Measurements from ENCODE around the gene ROPN1B. TPM values are rescaled to one million over a fixed set of nuclear protein-coding genes. Genes with fewer than 3 reads are reported as not detected.

The ROPN1B gene
- total RNA-seq, 1 donor from 2014 or later = 1.4 TPM

DNA sequence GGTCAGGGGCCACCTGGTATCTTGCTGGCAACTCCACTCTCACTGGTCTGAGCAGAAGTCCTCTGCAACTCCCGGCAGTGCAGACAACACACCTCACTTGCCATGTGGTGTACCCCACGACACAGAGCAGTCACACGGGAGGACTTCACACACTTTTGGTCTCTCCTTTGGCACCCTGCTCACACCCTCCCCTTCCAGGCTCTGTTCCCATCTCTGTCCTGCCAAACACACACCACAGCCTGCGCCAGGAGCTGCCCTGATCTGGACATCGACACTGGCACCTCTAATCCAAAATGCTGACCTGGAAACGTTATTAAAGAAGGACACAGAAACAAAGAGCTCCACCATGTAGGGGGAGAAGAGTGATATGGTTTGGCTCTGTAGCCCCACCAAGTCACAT lies 57.8 kb downstream of the ROPN1B start:
- DNase-seq (ENCODE audit: low spot score) = no peak

DNA sequence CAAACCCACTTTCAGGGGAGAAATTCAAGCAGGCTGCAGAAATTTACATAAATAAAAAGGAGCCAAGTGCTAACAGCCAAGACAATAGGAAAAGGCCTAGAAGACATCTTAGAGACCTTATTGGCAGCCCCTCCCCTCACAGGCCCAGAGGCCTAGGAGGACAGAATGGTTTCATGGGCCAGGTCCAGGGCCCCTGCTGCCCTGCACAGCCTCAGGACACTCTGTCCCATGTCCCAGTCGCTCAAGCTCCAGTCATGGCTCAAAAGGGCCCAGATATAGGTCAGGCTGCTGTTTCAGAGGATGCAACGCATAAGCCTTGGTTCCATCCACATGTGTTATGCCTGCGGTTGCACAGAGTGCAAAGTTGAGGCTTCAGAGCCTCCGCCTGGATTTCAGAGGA lies 59.1 kb downstream of the ROPN1B start:
- no peak for DNase-seq (ENCODE audit: low spot score)

DNA sequence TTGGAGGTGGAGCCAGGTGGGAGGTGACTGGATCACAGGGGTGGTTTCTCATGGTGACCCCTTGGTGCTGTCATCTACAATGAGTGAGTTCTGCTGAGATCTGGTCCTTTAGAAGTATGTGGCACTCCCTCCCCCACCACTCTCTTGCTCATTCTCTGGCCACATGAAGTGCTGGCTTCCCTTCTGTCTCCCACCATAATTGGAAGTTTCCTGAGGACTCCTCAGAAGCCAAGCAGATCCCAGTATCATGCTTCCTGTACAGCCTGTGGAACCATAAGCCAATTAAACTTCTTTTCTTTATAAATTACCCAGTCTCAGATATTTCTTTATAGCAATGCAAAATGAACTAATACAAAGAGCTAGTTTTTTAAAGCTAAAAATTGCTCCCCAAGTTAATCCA lies 60.3 kb downstream of the ROPN1B start:
- DNase-seq (ENCODE audit: low spot score) = no peak

DNA sequence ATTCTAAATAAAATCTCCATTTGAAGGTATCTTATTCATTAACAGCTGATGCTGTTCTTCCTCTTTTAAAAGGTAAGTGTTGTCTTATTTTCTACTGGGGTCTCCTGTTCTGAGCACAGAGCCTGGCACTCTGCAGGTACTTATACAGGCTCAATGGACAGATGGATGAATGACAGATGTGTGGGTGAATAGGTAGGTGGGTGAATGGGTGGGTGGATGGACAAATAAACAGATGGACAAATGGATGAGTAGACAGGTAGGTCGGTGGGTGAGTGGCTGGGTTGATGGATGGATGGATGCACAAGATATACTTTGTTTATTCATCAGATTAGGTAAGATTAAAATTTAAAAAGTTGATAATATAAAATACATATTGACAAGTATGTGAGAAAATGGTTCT lies 61.5 kb downstream of the ROPN1B start:
- DNase-seq (ENCODE audit: low spot score) = no peak

DNA sequence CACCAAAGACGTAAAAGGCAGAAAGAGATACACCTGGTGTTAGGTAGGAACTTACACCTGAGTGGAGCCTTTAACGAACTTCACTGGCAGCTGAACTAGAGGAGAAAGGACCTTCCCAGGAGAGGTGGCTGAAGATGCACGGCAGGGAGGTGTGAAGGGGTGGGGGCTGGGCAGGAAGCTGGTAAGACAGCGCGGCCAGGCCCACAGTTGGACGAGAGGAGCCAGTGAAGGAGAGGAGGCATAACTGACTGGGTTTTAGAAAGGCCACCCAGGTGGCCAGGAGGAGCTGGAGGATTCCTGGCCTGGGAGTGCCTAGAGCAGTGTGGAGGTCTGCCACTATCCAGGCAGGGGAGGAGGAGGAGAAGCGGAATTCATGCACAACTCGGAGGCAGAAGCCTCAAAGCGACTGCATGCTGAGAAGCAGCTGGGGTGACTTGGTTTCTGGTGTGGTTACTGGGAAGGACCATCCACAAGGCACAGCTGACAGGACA lies 63.0 kb downstream of the ROPN1B start:
- no peak for DNase-seq (ENCODE audit: low spot score)

Other genes starting within 250 kb of the ROPN1B start
- 72.0 TPM for gene SLC41A3, start 114.9 kb downstream of the ROPN1B start, total RNA-seq
- gene ALDH1L1, start 211.4 kb downstream of the ROPN1B start, total RNA-seq = 129 TPM